SK-N-MC (cell line): ENCODE data around the gene PRC1.

Experiments
- DNase-seq: peaks from one replicate; pipeline ENCODE4 v3.0.0-alpha.2; 2011; ENCODE audit warnings: low read depth, low spot score
- H3K27ac ChIP-seq: fragments of 200-600 bp; sonication (generic); 2 replicates; pipeline ENCODE4 v1.5.1; 2016; ENCODE audit warnings: mixed run types
- H3K36me3 ChIP-seq: fragments of 200-600 bp; sonication (generic); 2 replicates; pipeline ENCODE4 v1.6.1; 2017; ENCODE audit warnings: antibody characterized with exemption, low read length, mixed read lengths; ENCODE audit not compliant: insufficient read depth
- H3K4me3 ChIP-seq: fragments of 200-600 bp; sonication (generic); 2 replicates; pipeline ENCODE4 v1.5.1; 2016
- H3K9ac ChIP-seq: fragments of 200-600 bp; sonication (generic); 2 replicates; pipeline ENCODE4 v1.8.0; 2017; ENCODE audit warnings: mixed run types, mixed read lengths; ENCODE audit not compliant: insufficient read length
- H3K9me3 ChIP-seq: fragments of 200-600 bp; sonication (generic); 2 replicates; pipeline ENCODE4 v1.6.1; 2017; ENCODE audit warnings: low read depth, mild to moderate bottlenecking, antibody characterized with exemption, low read length, moderate library complexity, mixed read lengths
- EZH2 ChIP-seq: fragments of 200-600 bp; sonication (generic); IDR thresholded peaks from one replicate; pipeline ENCODE4 v1.6.1; 2017; ENCODE audit warnings: antibody characterized with exemption
- FOXP2 ChIP-seq: optimal IDR thresholded peaks from 2 replicates; pipeline ENCODE3; 2011; ENCODE audit warnings: mild to moderate bottlenecking, moderate library complexity; ENCODE audit not compliant: insufficient read depth; ENCODE audit errors: extremely low read length, control extremely low read depth
- POLR2AphosphoS5 ChIP-seq: IDR thresholded peaks from 2 replicates; pipeline ENCODE4 v1.6.1; 2012; ENCODE audit warnings: mild to moderate bottlenecking, low read depth, low read length, borderline replicate concordance

PRC1 gene

DNA sequence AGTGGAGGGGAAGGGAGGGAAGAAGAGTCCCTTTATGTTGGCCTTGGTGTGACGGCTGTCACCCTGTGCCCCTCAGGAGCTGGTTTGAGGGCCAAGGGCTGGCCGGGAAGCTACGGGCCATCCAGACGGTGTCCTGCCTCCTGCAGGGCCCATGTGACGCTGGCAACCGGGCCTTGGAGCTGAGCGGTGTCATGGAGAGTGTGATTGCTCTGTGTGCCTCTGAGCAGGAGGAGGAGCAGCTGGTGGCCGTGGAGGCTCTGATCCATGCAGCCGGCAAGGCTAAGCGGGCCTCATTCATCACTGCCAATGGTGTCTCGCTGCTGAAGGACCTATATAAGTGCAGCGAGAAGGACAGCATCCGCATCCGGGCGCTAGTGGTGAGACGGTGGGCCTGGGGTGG is 47.8 kb downstream of the PRC1 start:
- TF ChIP-seq EZH2 (no peak), POLR2AphosphoS5 (no peak), FOXP2 (no peak)

DNA sequence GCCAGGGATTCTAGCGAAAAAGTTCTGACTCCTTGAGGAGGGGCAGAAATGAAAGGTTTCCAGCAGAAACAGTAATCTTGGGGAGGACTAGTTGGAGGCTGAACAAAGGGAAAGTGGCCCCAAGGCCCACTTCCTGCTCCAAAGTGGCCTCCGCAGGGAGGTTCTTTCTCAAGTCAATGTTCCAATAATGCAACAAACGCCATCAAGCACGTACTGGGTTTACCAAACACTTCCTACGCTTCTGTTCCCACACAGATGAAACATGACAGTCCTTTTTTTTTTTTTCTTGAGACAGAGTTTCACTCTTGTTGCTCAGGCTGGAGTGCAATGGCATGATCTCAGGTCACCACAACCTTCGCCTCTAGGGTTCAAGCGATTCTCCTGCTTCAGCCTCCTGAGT is 49.2 kb downstream of the PRC1 start:
- no peak overlapping the region for H3K4me3 ChIP-seq
- no peaks in the 10 kb centered on the region for H3K9me3 ChIP-seq
- no peak overlapping the region for H3K9ac ChIP-seq
- no peak overlapping the region for H3K27ac ChIP-seq
- H3K36me3 ChIP-seq = peaks cover 54% of the 10 kb centered on the region; the same call in 1 of the 2 replicates
- DNase-seq = no peak
- TF ChIP-seq POLR2AphosphoS5 (no peak), EZH2 (no peak), FOXP2 (no peak)

More for the DNA sequence above, 47.8 kb downstream of the PRC1 start:
- Histone ChIP-seq H3K27ac (no peak overlapping the region), H3K9ac (no peak overlapping the region), H3K36me3 (peaks cover 51% of the 10 kb centered on the region; the same call in 1 of the 2 replicates), H3K4me3 (no peak overlapping the region), H3K9me3 (no peaks in the 10 kb centered on the region)
- no peak for DNase-seq

- Histone ChIP-seq H3K27ac (no peak overlapping the region), H3K9me3 (no peaks in the 10 kb centered on the region), H3K36me3 (peaks cover 61% of the 10 kb centered on the region; the same call in 1 of the 2 replicates), H3K4me3 (no peak overlapping the region), H3K9ac (no peak overlapping the region)
- no peak for DNase-seq
- TF ChIP-seq FOXP2 = no peak
- TF ChIP-seq EZH2 = no peak
- TF ChIP-seq POLR2AphosphoS5 = no peak
Measured at GRCh38 chr15:90942354-90943120, 51.8 kb downstream of the PRC1 start.

DNA sequence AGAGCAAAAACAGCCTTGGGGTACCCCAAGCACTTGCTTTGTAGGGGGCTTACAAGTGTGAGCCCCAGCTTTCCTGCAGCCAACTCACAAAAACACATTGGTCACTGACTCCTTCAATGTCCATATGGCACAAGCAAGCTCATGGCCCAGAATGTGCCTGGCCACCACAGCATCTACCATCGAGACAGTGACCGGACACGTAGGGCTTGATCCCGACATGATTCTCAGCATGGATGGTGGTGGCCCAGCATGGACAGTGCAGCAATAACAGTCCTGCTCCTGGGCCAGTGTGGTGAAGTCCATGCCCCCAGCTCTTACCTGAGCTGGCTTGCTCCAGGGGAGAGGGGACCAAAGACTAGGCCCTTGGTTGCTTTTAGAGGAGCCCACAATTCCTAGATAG is 53.3 kb downstream of the PRC1 start:
- H3K9ac ChIP-seq = no peak overlapping the region
- TF ChIP-seq FOXP2 (no peak), EZH2 (no peak), POLR2AphosphoS5 (no peak)
- H3K36me3 ChIP-seq = peaks cover 56% of the 10 kb centered on the region; the same call in 1 of the 2 replicates

GRCh38 chr15:90939756-90940155 is 54.6 kb downstream of the PRC1 start:
- Histone ChIP-seq H3K9me3 (no peaks in the 10 kb centered on the region), H3K27ac (no peak overlapping the region), H3K4me3 (no peak overlapping the region), H3K9ac (no peak overlapping the region), H3K36me3 (peaks cover 51% of the 10 kb centered on the region; the same call in 1 of the 2 replicates)
- no peak for DNase-seq
- no peak for TF ChIP-seq POLR2AphosphoS5
- TF ChIP-seq FOXP2 = no peak
- no peak for TF ChIP-seq EZH2

More for the DNA sequence above, 53.3 kb downstream of the PRC1 start:
- Histone ChIP-seq H3K4me3 (no peak overlapping the region), H3K9me3 (no peaks in the 10 kb centered on the region), H3K27ac (no peak overlapping the region)
- no peak for DNase-seq

DNA sequence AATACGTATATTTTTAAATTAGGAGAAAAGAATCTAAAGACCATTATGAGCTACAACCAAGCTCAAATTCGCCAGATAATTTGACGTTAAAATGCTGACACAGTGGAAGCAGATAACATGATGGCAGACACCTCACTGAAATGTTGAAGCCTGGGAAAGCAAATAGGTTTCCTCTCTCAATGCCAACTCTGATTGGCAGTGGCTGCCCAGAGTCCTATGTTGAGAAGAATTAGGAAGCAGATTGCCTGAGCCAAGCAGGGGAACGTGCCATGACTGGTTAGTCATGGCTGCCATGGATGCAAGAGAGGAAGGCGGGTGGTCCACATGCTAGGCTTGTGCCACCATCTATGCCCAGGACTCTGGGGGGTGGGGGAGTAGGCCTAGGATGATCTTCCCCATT is 56.1 kb downstream of the PRC1 start:
- DNase-seq = no peak
- Histone ChIP-seq H3K4me3 (no peak overlapping the region), H3K9ac (no peak overlapping the region), H3K36me3 (peaks cover 38% of the 10 kb centered on the region; the same call in 1 of the 2 replicates), H3K9me3 (no peaks in the 10 kb centered on the region), H3K27ac (no peak overlapping the region)
- TF ChIP-seq EZH2 (no peak), POLR2AphosphoS5 (no peak), FOXP2 (no peak)

GRCh38 chr15:90936823-90937222 is 57.5 kb downstream of the PRC1 start:
- no peak overlapping the region for H3K9ac ChIP-seq
- no peak for DNase-seq
- H3K9me3 ChIP-seq = no peaks in the 10 kb centered on the region
- TF ChIP-seq POLR2AphosphoS5 (no peak), EZH2 (no peak), FOXP2 (no peak)
- H3K27ac ChIP-seq = no peak overlapping the region
- H3K36me3 ChIP-seq = peaks cover 24% of the 10 kb centered on the region; the same call in 1 of the 2 replicates
- H3K4me3 ChIP-seq = no peak overlapping the region

DNA sequence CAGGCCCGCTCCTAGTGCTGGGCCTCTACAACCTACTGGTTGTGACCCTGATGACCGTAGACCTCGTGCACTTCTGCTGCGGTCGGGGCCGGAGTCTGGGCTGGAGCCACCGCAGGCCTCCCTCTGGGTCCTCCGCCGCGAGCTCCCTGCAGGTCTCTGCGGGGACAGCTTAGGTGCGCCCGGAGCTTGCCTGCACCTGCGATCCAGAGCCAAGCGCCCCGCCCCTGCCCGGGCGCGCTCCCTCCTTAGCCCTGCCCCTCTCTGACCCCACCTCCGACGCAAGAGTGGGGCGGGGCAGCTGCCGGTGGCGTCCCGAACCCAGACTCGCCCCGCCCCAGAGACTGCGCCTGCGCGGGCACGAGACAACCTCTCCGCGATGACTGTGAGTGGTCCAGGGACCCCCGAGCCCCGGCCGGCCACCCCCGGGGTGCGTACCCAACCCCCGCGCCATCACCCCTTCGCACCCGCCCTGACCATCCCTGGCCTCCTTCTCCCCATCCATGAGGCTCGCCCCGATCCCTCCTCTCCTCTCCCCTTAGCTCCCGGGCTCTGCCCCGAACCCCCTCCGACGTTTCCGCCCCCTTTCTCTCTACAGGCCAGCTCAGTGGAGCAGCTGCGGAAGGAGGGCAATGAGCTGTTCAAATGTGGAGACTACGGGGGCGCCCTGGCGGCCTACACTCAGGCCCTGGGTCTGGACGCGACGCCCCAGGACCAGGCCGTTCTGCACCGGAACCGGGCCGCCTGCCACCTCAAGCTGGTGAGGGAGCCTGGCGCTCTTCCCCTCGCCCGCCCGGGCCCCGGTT is 59.2 kb downstream of the PRC1 start, which contains the start of gene UNC45A:
UNC45A (plus strand) TSS at position 337 of the 803 bp plus-strand sequence; CDS start at position 377, 40 bp downstream.
- no peak for TF ChIP-seq EZH2
- peak; percentile 36 for TF ChIP-seq FOXP2
- peak; percentile 65 for TF ChIP-seq POLR2AphosphoS5
- H3K4me3 ChIP-seq = peak within 1 kb of the TSS; percentile 92
- no peaks in the 10 kb centered on the region for H3K9me3 ChIP-seq
- peaks cover 12% of the 10 kb centered on the region; the same call in 1 of the 2 replicates for H3K36me3 ChIP-seq
- H3K27ac ChIP-seq = no peak within 1 kb of the TSS
- DNase-seq = no peak
- peak within 1 kb of the TSS; percentile 72 for H3K9ac ChIP-seq
